ENCODE data around the gene EBF3.

The EBF3 gene

DNA sequence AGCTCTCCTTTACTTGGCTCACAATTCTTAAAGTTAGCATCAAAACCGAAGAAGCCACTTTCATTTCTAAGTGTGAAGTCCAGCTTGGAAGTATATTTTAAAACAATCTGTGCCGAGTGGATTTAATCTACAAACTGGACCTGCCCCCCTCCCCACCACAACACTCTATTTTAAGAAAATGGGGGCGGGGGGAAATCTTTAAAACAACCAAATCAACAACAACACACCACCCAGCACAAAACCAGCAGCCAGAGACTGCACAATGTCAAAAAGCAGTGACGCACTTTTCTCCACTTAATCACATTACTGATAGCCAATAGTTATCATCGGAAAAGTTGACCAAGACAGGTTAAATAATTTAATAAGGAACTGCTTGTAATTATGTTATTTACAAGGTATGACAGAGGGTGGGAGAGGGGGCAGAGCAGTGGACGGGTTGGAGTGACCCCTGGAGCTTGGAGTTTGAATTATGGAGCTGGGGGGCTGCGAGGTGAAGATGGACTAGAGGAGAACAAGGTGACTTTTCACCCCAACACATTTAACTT, 2.8 kb downstream of the EBF3 start:
- no peak overlapping the region for H4K8ac ChIP-seq (ENCODE audit: low read depth, low read length)
- no peak overlapping the region for H3K9ac ChIP-seq (ENCODE audit: low read depth, low read length, poor library complexity)
- no peak overlapping the region for H2BK15ac ChIP-seq (ENCODE audit: low read length)
- no peak overlapping the region for H2BK12ac ChIP-seq (ENCODE audit: low read length)
- no peaks in the 10 kb centered on the region for H3K36me3 ChIP-seq (replicated peaks in 1 of 2; ENCODE audit: control insufficient read depth in 2 of 2, insufficient read depth in 2 of 2, low read length in 2 of 2)
- peaks cover 3 to 13% of the 10 kb centered on the region in 2 donors for H3K4me1 ChIP-seq (ENCODE audit: control insufficient read depth in 2 of 2, insufficient read depth in 1 of 2, low read depth in 1 of 2, low read length in 2 of 2)
- no peak overlapping the region for H4K91ac ChIP-seq (ENCODE audit: low read depth, low read length, poor library complexity)
- no peak overlapping the region for H2BK120ac ChIP-seq (ENCODE audit: low read depth, low read length)
- H3K23ac ChIP-seq (ENCODE audit: low read depth, low read length, poor library complexity): no peak overlapping the region
- DNase-seq (ENCODE audit: low spot score): peak; percentile 11
- H3K79me1 ChIP-seq (ENCODE audit: low read depth, low read length): no peaks in the 10 kb centered on the region
- H3K4me3 ChIP-seq (ENCODE audit: low read length in 2 of 2): no peak overlapping the region
- no peak overlapping the region for H2BK5ac ChIP-seq (ENCODE audit: low read length)
- no CpG with 5 or more reads among the region's 7 CpGs for WGBS, 2 donors (ENCODE audit: extremely low coverage in 2 of 2, insufficient read length in 2 of 2, insufficient replicate concordance in 1 of 2)
- no peak overlapping the region for H3K4me2 ChIP-seq (ENCODE audit: insufficient read depth, low read length, poor library complexity, severe bottlenecking)
- peaks cover 28 to 95% (median 83%) of the 10 kb centered on the region in 3 experiments for H3K27me3 ChIP-seq (ENCODE audit: control insufficient read depth in 3 of 3, insufficient read depth in 3 of 3, low read depth in 1 of 3, low read length in 3 of 3)
- H3K18ac ChIP-seq (ENCODE audit: low read length): no peak overlapping the region
- H3K4ac ChIP-seq (ENCODE audit: low read length): no peak overlapping the region
- H3K27ac ChIP-seq (replicated peaks; ENCODE audit: low read length): no peak overlapping the region
- no peaks in the 10 kb centered on the region for H3K9me3 ChIP-seq (replicated peaks in 1 of 2; ENCODE audit: control insufficient read depth in 2 of 2, insufficient read depth in 1 of 2, low read depth in 1 of 2, low read length in 2 of 2)
- no peak overlapping the region for H2AK5ac ChIP-seq (ENCODE audit: low read depth, low read length)
- no peak overlapping the region for H3K14ac ChIP-seq (ENCODE audit: low read length)
- H2AFZ ChIP-seq (ENCODE audit: low read length): no peak overlapping the region

DNA sequence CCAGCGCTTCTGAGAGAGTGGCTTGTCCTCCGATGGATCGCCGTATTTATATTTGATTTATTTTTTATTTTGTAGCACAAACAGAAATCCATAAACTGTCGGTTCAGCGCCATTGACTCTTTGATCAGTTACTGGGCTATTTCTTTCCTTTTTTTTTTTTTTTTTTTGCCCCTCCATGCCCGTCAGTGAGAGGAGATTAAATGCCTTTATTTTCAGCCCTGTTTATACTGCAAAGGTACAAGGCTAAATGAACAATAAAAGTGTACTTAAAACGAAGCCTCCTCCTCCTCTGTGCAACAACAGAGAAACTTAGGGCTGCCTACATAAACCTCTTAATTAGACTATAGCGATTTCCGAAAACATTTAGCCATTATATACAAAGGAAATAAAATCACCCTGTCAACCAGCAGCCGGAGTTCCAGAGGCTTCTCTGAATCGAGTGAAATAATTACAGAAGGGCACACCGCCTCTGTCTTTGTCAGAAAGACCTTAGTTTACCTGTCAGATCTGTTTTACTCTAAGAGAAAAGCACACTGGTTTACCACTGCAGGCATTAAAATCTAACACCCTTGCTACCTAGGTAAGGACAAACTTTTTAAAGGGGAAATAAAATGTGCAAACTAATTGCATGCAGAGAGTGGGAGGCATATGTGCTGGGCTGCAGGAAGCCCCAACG, 3.5 kb downstream of the EBF3 start:
- Histone ChIP-seq H3K4me3 (ENCODE audit: low read length in 2 of 2) (no peak overlapping the region), H3K27me3 (ENCODE audit: control insufficient read depth in 3 of 3, insufficient read depth in 3 of 3, low read depth in 1 of 3, low read length in 3 of 3) (peaks cover 24 to 90% (median 77%) of the 10 kb centered on the region in 3 experiments)

DNA sequence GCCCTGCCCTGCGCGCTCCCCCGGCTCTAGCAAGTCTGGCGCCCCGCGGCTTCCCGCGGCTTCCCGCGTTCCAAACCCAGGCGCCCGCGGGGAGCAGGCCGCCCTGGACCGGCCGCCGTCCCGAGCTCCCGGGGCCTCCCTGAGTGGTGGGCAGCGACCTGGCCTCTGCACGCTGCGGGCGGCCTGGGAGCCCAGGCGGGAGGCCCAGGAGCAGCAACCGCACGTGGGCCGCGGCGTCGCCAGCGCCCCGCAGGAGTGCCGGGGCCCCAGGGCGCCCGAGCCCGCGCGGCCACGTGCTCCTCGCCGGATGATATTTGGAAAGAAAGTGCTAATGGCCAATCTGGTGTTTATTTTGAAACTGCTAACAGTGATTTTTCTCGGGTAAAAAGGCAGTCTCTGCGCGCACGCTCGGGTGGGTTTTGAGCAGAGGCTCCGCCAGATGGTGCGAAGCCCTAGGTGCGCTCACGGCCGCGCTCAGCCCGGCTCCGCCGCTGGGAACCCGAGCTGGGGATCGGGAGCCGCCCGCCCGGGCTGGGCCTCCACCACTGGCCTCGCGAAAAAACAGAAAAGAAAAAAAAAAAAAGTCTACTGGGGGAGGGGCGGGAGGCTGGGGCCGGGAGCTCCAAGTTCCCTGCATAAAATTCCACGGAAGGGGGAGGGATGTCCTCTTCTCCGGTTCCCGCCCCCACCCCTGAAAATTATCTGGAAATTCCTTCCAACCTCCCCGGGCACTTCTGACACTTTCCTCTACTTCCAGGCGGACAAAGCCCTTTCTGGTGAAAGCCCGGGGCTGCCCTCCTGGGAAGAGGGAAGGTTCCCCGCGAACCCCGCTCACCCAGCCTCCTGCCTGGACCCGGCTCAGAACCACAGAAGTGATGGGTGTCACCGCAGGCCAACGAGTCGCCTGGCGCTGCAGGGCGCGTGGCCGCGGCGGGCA, 4.3 kb downstream of the EBF3 start:
- Histone ChIP-seq H2BK5ac (ENCODE audit: low read length) (no peak overlapping the region), H3K4me2 (ENCODE audit: insufficient read depth, low read length, poor library complexity, severe bottlenecking) (peak overlapping the region; percentile 66), H4K91ac (ENCODE audit: low read depth, low read length, poor library complexity) (no peak overlapping the region), H3K79me1 (ENCODE audit: low read depth, low read length) (no peaks in the 10 kb centered on the region), H3K23ac (ENCODE audit: low read depth, low read length, poor library complexity) (peak overlapping the region; percentile 30), H3K27me3 (ENCODE audit: control insufficient read depth in 3 of 3, insufficient read depth in 3 of 3, low read depth in 1 of 3, low read length in 3 of 3) (peaks cover 16 to 82% (median 69%) of the 10 kb centered on the region in 3 experiments), H3K14ac (ENCODE audit: low read length) (no peak overlapping the region), H3K27ac (replicated peaks; ENCODE audit: low read length) (no peak overlapping the region), H3K36me3 (replicated peaks in 1 of 2; ENCODE audit: control insufficient read depth in 2 of 2, insufficient read depth in 2 of 2, low read length in 2 of 2) (no peaks in the 10 kb centered on the region), H3K9ac (ENCODE audit: low read depth, low read length, poor library complexity) (peak overlapping the region; percentile 56), H2BK12ac (ENCODE audit: low read length) (peak overlapping the region; percentile 66), H3K4me1 (ENCODE audit: control insufficient read depth in 2 of 2, insufficient read depth in 1 of 2, low read depth in 1 of 2, low read length in 2 of 2) (peaks cover 4 to 14% of the 10 kb centered on the region in 2 donors), H2AK5ac (ENCODE audit: low read depth, low read length) (no peak overlapping the region), H4K8ac (ENCODE audit: low read depth, low read length) (no peak overlapping the region), H3K18ac (ENCODE audit: low read length) (peak overlapping the region; percentile 86), H2BK120ac (ENCODE audit: low read depth, low read length) (no peak overlapping the region), H3K9me3 (replicated peaks in 1 of 2; ENCODE audit: control insufficient read depth in 2 of 2, insufficient read depth in 1 of 2, low read depth in 1 of 2, low read length in 2 of 2) (no peaks in the 10 kb centered on the region), H3K4ac (ENCODE audit: low read length) (no peak overlapping the region), H2AFZ (ENCODE audit: low read length) (peak overlapping the region; percentile 90), H2BK15ac (ENCODE audit: low read length) (peak overlapping the region; percentile 58), H3K4me3 (ENCODE audit: low read length in 2 of 2) (peak overlapping the region; percentile 17 to 73)
- WGBS, 2 donors (ENCODE audit: extremely low coverage in 2 of 2, insufficient read length in 2 of 2, insufficient replicate concordance in 1 of 2): no CpG with 5 or more reads among the region's 83 CpGs
- peak; percentile 48 for DNase-seq (ENCODE audit: low spot score)

More for the DNA sequence above, 3.5 kb downstream of the EBF3 start:
- no peak overlapping the region for H3K14ac ChIP-seq (ENCODE audit: low read length)
- H3K4ac ChIP-seq (ENCODE audit: low read length): no peak overlapping the region
- DNase-seq (ENCODE audit: low spot score): peak; percentile 21
- no peak overlapping the region for H2BK120ac ChIP-seq (ENCODE audit: low read depth, low read length)
- no CpG with 5 or more reads among the region's 14 CpGs for whole genome bisulfite sequencing, 2 donors (ENCODE audit: extremely low coverage in 2 of 2, insufficient read length in 2 of 2, insufficient replicate concordance in 1 of 2)
- H3K9me3 ChIP-seq (replicated peaks in 1 of 2; ENCODE audit: control insufficient read depth in 2 of 2, insufficient read depth in 1 of 2, low read depth in 1 of 2, low read length in 2 of 2): no peaks in the 10 kb centered on the region
- H2AK5ac ChIP-seq (ENCODE audit: low read depth, low read length): no peak overlapping the region
- H3K18ac ChIP-seq (ENCODE audit: low read length): no peak overlapping the region
- no peak overlapping the region for H3K27ac ChIP-seq (replicated peaks; ENCODE audit: low read length)
- no peak overlapping the region for H4K8ac ChIP-seq (ENCODE audit: low read depth, low read length)
- H3K9ac ChIP-seq (ENCODE audit: low read depth, low read length, poor library complexity): no peak overlapping the region
- H3K79me1 ChIP-seq (ENCODE audit: low read depth, low read length): no peaks in the 10 kb centered on the region
- H2BK15ac ChIP-seq (ENCODE audit: low read length): no peak overlapping the region
- H3K4me2 ChIP-seq (ENCODE audit: insufficient read depth, low read length, poor library complexity, severe bottlenecking): peak overlapping the region; percentile 36
- H2AFZ ChIP-seq (ENCODE audit: low read length): no peak overlapping the region
- H3K36me3 ChIP-seq (replicated peaks in 1 of 2; ENCODE audit: control insufficient read depth in 2 of 2, insufficient read depth in 2 of 2, low read length in 2 of 2): no peaks in the 10 kb centered on the region
- no peak overlapping the region for H4K91ac ChIP-seq (ENCODE audit: low read depth, low read length, poor library complexity)
- H2BK5ac ChIP-seq (ENCODE audit: low read length): no peak overlapping the region
- peak overlapping the region; percentile 30 for H3K23ac ChIP-seq (ENCODE audit: low read depth, low read length, poor library complexity)
- peaks cover 4 to 14% of the 10 kb centered on the region in 2 donors for H3K4me1 ChIP-seq (ENCODE audit: control insufficient read depth in 2 of 2, insufficient read depth in 1 of 2, low read depth in 1 of 2, low read length in 2 of 2)
- no peak overlapping the region for H2BK12ac ChIP-seq (ENCODE audit: low read length)

Data from neuronal stem cell (in vitro differentiated cells).